NT2/D1 (cell line): Measurements from ENCODE around the gene WDR1.

Experiments used
- SUZ12 ChIP-seq: IDR thresholded peaks from 2 replicates; pipeline ENCODE4 v1.6.1; 2011; ENCODE audit not compliant: insufficient read length, insufficient read depth; ENCODE audit errors: extremely low read depth
- YY1 ChIP-seq: IDR thresholded peaks from 2 replicates; pipeline ENCODE4 v1.6.1; 2011; ENCODE audit not compliant: insufficient read length, insufficient read depth

DNA sequence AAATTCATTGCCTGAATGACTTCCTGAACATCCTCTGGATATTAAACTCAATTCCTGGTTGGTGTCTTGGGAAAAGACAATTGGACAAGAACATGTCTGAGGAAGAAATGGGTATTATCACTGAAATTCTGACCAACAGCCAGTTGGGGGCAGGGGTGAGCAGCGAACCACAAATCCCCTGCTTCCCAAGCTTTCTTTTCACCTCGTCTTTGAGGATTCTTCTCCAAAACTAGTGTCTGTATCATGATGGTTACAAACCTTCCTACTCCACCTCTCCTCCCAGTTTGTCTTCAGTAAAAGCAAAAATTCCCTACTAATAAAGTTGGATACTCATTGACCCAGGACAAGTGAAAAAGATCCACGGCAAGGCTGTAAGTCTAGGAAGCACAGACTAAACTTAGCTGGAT is 48.3 kb upstream of the WDR1 start:
- TF ChIP-seq SUZ12 (no peak), YY1 (no peak)
